ENCODE results near the gene PRKCQ.
A peak's percentile ranks its signal among the peaks of the same experiment; 100 is the strongest.

PRKCQ gene

DNA sequence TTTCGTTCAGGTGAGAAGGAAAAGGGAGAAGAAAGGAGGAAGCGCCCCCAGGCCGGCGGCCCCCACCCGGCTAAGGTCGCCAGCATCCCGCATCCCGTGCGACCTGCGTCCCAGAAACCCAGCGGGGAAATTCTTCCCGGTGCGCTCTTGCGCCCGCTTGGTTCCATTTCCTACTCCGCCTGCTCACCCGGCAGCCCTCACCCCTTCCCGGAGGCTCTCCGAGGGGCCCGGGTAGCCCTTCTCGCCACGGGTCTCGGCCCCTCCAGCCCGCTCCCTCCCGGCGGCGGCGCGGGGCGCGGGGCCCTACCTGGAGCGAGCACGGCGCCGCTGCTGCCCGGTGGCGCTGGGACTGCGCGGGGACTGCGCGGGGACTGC, at the start of gene PRKCQ:
Gene PRKCQ, minus strand, starts transcription at position 373 of the 375 bp plus-strand sequence. CDS start 65,141 bp downstream, outside the sequence.
- peak; percentile 23 for DNase-seq
- in situ Hi-C loops (cut with HindIII; ENCODE audit: low pct_ligation_motif_present, low pct_unique_long_range_greater_than_20kb, low sequenced_read_pairs) = no loop called here

GRCh38 chr10:6625428-6625827, 45.4 kb upstream of the PRKCQ start:
- in situ Hi-C loops (cut with HindIII; ENCODE audit: low pct_ligation_motif_present, low pct_unique_long_range_greater_than_20kb, low sequenced_read_pairs) = no loop called here
- DNase-seq = no peak

- in situ Hi-C loops (cut with HindIII; ENCODE audit: low pct_ligation_motif_present, low pct_unique_long_range_greater_than_20kb, low sequenced_read_pairs) = no loop called here
- no peak for DNase-seq
These were observed 44.3 kb upstream of the PRKCQ start for GRCh38 chr10:6624392-6624791.

DNA sequence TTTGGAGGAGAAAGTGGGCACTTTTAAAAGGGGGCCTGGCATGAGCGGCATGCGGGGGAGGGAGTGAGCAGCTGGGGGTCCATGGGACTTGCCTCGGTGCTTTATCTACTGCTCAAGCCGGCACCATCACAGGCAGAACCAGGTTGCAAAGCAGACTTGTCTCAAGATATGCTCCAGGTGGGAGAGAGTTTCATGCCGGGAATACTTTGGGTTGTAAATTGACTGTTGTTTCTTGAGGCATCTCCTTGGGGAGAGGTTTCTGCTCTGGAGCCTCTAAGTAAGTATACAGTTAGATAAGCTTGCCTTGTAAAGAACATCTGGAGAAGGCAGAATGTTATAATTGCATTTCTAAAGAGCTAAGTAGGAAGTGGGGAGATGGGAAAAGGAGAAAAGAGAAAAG, 42.8 kb upstream of the PRKCQ start:
- no peak for DNase-seq
- in situ Hi-C loops (cut with HindIII; ENCODE audit: low pct_ligation_motif_present, low pct_unique_long_range_greater_than_20kb, low sequenced_read_pairs) = no loop called here

GRCh38 chr10:6621536-6621935, 41.5 kb upstream of the PRKCQ start:
- DNase-seq = no peak

DNA sequence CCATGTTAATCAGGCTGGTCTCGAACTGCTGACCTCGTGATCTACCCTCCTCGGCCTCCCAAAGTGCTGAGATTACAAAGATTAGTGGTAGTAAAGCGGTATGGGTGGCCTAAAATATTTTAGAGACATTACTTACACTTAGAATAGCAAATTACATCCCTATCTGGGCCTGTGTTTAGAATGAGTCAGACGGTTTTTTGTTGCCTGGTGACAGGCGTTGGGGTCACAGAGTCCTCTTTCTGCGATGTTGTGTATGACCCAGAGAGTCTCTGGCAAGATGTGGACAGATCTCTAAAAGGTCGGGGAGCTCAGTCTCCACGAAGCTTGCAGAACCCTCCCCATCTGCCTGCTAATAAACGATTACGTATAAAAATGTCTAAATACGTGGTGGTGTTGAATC, 39.6 kb upstream of the PRKCQ start:
- in situ Hi-C loops (cut with HindIII; ENCODE audit: low pct_ligation_motif_present, low pct_unique_long_range_greater_than_20kb, low sequenced_read_pairs) = no loop called here
- DNase-seq = no peak

More at GRCh38 chr10:6621536-6621935, 41.5 kb upstream of the PRKCQ start:
- in situ Hi-C loops (cut with HindIII; ENCODE audit: low pct_ligation_motif_present, low pct_unique_long_range_greater_than_20kb, low sequenced_read_pairs) = no loop called here

- DNase-seq = no peak
- in situ Hi-C loops (cut with HindIII; ENCODE audit: low pct_ligation_motif_present, low pct_unique_long_range_greater_than_20kb, low sequenced_read_pairs) = no loop called here
These were observed 38.3 kb upstream of the PRKCQ start for GRCh38 chr10:6618340-6618739.

- no peak for DNase-seq
- in situ Hi-C loops (cut with HindIII; ENCODE audit: low pct_ligation_motif_present, low pct_unique_long_range_greater_than_20kb, low sequenced_read_pairs) = no loop called here
These were observed 37.4 kb upstream of the PRKCQ start for GRCh38 chr10:6617309-6618076.

DNA sequence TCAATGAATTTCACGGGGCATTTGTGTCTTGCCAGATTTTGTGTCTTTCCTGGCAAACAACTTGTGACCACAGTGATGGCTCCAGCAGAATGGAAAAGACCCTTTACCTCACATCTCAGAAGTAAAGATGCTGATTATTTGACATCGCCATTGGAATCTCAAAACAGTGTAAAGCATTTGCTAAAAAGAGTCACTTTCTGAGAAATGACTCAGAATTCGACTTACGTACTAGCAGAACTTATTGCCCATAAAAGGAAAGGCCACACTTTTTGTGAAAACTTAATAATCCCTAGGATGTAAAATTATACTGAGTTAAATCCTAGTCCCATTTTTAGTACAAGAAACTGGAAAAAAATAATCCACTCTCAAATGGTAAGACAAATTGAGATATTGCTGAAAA, 35.9 kb upstream of the PRKCQ start:
- in situ Hi-C loops (cut with HindIII; ENCODE audit: low pct_ligation_motif_present, low pct_unique_long_range_greater_than_20kb, low sequenced_read_pairs) = no loop called here

DNA sequence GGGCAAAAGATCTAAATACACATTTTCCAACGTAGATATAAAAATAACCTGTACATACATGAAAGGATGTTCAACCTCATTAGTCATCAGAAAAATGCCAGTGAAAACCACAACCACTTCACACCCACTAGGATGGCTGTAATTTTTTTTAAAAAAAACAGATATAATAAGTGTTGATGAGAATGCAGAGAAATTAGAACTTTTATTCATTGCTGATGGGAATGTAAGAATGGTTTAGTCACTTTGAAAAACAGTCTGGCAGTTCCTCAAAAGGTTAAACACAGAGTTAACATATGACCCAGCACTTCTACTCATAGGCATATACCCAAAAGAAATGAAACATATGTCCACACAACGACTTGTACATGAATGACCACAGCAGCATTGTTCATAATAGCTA, 32.3 kb upstream of the PRKCQ start:
- no peak for DNase-seq
- in situ Hi-C loops (cut with HindIII; ENCODE audit: low pct_ligation_motif_present, low pct_unique_long_range_greater_than_20kb, low sequenced_read_pairs) = no loop called here

More for the DNA sequence above, 35.9 kb upstream of the PRKCQ start:
- DNase-seq = no peak

DNA sequence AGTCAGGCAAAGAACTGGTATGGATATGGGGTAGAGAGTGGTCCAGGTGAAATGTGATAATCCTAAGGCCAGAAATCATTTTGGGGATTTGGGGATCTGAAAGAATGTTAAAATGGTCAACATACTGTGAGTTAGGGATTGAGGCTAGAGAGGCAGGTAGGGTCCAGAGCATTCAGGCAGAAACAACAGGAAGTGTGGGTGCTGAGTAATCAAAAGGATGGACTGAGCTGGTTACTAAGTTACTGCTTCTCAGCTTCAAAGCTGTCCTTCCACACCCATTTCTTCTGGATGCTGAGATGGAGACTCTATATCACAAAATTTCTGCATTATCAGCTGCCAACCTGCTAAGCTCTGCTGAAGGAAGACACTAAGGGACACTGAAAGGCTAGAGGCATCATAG, 30.6 kb upstream of the PRKCQ start:
- in situ Hi-C loops (cut with HindIII; ENCODE audit: low pct_ligation_motif_present, low pct_unique_long_range_greater_than_20kb, low sequenced_read_pairs) = no loop called here
- no peak for DNase-seq

DNA sequence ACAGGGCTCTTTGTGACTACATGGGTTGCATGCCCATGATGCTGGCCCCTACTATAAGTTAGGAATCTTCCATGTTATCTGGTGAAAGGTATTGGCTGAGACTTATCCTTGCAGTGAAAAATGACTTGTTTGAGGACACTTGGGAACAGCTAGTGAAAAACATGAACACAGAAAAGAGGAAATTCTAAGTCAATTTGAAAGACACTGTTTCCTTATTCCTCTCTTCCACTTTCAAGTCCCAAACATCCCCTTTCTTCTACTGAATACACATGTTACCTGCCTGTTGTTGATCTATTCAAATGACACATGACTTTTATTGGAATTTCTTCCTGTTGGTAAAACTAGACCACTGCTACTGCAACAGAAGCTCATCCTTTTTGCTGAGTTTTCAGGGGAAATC, 29.5 kb upstream of the PRKCQ start:
- in situ Hi-C loops (cut with HindIII; ENCODE audit: low pct_ligation_motif_present, low pct_unique_long_range_greater_than_20kb, low sequenced_read_pairs) = no loop called here
- DNase-seq = no peak

DNA sequence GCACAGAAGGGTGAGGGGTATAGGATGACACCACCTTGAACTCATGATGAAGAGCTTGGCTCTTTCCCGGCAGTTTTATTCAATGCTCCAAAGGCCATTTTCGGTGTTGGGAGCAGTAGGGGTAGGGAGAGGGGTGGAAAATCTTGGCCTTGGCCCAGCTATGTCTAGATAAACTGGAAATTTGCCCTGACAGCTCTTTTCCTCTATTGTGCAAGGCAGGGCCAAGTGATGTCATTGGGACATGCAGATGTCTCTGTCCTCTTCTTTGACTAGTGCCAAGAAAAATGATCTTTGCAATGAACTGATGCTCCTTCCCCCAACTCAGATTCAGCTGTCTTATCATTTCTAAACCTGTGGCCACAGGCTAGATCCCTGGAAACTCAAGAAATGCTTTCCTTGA, 27.7 kb upstream of the PRKCQ start:
- no peak for DNase-seq
- in situ Hi-C loops (cut with HindIII; ENCODE audit: low pct_ligation_motif_present, low pct_unique_long_range_greater_than_20kb, low sequenced_read_pairs) = no loop called here

DNA sequence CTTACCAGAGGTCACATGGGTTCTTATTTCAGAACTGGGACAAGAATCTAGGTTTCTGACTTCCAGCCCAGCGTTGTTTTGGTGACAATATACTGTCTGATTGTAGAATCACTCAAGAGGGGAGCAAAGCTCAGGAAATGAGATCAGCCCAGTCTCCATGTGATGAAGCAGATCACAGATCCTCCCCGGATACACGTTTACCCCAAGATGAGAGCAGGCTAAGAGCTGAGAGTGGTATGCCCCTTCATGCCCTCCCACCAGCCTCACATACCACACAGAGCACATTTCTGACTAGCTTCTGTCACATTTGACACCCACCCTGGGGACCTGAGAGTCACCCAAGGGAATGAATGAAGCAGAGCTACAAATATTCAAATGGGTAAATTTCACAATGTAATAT, 27.1 kb upstream of the PRKCQ start:
- DNase-seq = no peak
- in situ Hi-C loops (cut with HindIII; ENCODE audit: low pct_ligation_motif_present, low pct_unique_long_range_greater_than_20kb, low sequenced_read_pairs) = no loop called here

GRCh38 chr10:6603142-6604125, 23.4 kb upstream of the PRKCQ start:
- no peak for DNase-seq
- in situ Hi-C loops (cut with HindIII; ENCODE audit: low pct_ligation_motif_present, low pct_unique_long_range_greater_than_20kb, low sequenced_read_pairs) = no loop called here

- DNase-seq = no peak
- in situ Hi-C loops (cut with HindIII; ENCODE audit: low pct_ligation_motif_present, low pct_unique_long_range_greater_than_20kb, low sequenced_read_pairs) = no loop called here
These were observed 22.6 kb upstream of the PRKCQ start for GRCh38 chr10:6602700-6603084.

- in situ Hi-C loops (cut with HindIII; ENCODE audit: low pct_ligation_motif_present, low pct_unique_long_range_greater_than_20kb, low sequenced_read_pairs) = no loop called here
These were observed 22.1 kb upstream of the PRKCQ start for GRCh38 chr10:6602026-6602699.

GRCh38 chr10:6601246-6601805, 21.2 kb upstream of the PRKCQ start:
- in situ Hi-C loops (cut with HindIII; ENCODE audit: low pct_ligation_motif_present, low pct_unique_long_range_greater_than_20kb, low sequenced_read_pairs) = no loop called here

More at GRCh38 chr10:6602026-6602699, 22.1 kb upstream of the PRKCQ start:
- no peak for DNase-seq

More at GRCh38 chr10:6601246-6601805, 21.2 kb upstream of the PRKCQ start:
- no peak for DNase-seq
